Activated B cell treated with CpG ODN at 0.5 μM for 24 hours (primary cell): ENCODE measurements around the gene DBH. TPM values are rescaled to one million over a fixed set of nuclear protein-coding genes. Genes with fewer than 3 reads are reported as not detected.

Source experiments
- ATAC-seq: fragments of 200-7000 bp; cut with Tn5 transposase; one replicate; pipeline ENCODE4 v1.10.0; 2021; ENCODE audit warnings: low read depth, mild to moderate bottlenecking, moderate library complexity
- CTCF ChIA-PET: fragments of 350-600 bp; sonication (Branson Sonifier 250); formaldehyde crosslinking; loops from one replicate; lab custom pipeline; 2021; ENCODE audit warnings: antibody characterized with exemption; lab: Charles Lee
- POLR2A ChIA-PET: fragments of 350-600 bp; sonication (Branson Sonifier 250); formaldehyde crosslinking; loops from one replicate; lab custom pipeline; 2021; ENCODE audit warnings: antibody characterized with exemption; lab: Charles Lee
- DNase-seq: peaks from one replicate; pipeline ENCODE4 v3.0.0; 2022
- H3K27ac Mint-ChIP-seq: one replicate; pipeline ENCODE4 v1.8.0; 2020; ENCODE audit warnings: mixed read lengths
- H3K27me3 Mint-ChIP-seq: one replicate; pipeline ENCODE4 v1.8.0; 2021; ENCODE audit warnings: mixed read lengths
- H3K36me3 Mint-ChIP-seq: one replicate; pipeline ENCODE4 v1.8.0; 2021; ENCODE audit warnings: low read depth, mixed read lengths
- H3K4me1 Mint-ChIP-seq: one replicate; pipeline ENCODE4 v1.8.0; 2021; ENCODE audit warnings: mixed read lengths
- H3K4me3 Mint-ChIP-seq: one replicate; pipeline ENCODE4 v1.8.0; 2020; ENCODE audit warnings: mild to moderate bottlenecking, mixed read lengths
- H3K9me3 Mint-ChIP-seq: one replicate; pipeline ENCODE4 v1.8.0; 2020; ENCODE audit warnings: mixed read lengths
- intact Hi-C: fragments of 100-400 bp; cut with micrococcal nuclease; formaldehyde crosslinking; loops from one replicate; pipeline ENCODE4 v1.15.1; 2024
- total RNA-seq: library from RNA; stranded (reverse); gene quantifications from 2 replicates; pipeline ENCODE4 v1.2.3, GENCODE V29; 2022
- TF ChIP-seq, protein P1 (sequence below): fragments of 200-600 bp; IDR thresholded peaks from one replicate; pipeline ENCODE4 v1.8.0; 2022; ENCODE audit warnings: antibody characterized with exemption, mild to moderate bottlenecking

DBH gene
- total RNA-seq, 1 donor from 2014 or later: not detected

DNA sequence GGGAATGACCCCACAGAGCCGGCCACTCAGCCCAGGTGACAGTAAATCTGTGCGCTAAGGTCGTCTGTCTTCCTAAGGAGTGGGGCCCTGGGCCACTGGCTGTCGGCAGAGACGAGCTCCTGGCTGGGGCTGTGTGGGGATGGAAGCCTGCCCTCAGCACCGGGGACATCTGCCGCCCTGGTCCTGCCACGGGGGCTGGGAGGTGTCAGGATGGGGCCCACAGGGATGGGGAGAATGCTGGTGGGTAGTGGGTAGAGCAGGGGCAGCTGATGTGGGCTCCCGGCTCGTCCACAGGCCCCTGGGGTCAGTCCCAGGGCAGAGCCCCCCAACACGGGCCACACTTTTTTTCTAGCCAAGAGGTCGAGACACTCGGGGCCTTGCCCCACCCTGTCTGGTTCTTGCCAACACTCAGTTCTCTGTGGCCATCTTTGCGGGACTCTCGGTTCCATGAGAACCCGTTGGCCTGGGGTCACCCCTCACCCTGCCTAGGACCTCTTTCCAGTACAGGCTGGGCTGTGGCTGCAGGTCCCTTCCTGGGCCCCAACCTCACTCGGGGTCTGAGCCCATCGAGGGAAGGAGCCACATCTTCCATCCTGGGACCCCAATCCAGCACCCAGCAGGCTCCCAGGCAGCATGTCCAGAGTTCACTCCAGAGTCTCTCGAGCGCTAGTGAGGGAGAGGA lies 45.0 kb downstream of the DBH start:
- Mint-ChIP-seq H3K9me3 (no peaks in the 10 kb centered on the region), H3K4me3 (no peak overlapping the region), H3K27me3 (no peaks in the 10 kb centered on the region), H3K36me3 (no peaks in the 10 kb centered on the region), H3K4me1 (peaks cover 7% of the 10 kb centered on the region), H3K27ac (no peak overlapping the region)
- ChIA-PET CTCF (no interaction called here), POLR2A (no interaction called here)
- TF ChIP-seq, protein P1, sequence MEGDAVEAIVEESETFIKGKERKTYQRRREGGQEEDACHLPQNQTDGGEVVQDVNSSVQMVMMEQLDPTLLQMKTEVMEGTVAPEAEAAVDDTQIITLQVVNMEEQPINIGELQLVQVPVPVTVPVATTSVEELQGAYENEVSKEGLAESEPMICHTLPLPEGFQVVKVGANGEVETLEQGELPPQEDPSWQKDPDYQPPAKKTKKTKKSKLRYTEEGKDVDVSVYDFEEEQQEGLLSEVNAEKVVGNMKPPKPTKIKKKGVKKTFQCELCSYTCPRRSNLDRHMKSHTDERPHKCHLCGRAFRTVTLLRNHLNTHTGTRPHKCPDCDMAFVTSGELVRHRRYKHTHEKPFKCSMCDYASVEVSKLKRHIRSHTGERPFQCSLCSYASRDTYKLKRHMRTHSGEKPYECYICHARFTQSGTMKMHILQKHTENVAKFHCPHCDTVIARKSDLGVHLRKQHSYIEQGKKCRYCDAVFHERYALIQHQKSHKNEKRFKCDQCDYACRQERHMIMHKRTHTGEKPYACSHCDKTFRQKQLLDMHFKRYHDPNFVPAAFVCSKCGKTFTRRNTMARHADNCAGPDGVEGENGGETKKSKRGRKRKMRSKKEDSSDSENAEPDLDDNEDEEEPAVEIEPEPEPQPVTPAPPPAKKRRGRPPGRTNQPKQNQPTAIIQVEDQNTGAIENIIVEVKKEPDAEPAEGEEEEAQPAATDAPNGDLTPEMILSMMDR: no peak
- intact Hi-C loops: no loop called here
- DNase-seq: no peak
- ATAC-seq: no peak

- DNase-seq (no peak), ATAC-seq (no peak)
- no peak overlapping the region for H3K4me3 Mint-ChIP-seq
- no peak overlapping the region for H3K27ac Mint-ChIP-seq
- H3K9me3 Mint-ChIP-seq: no peaks in the 10 kb centered on the region
- ChIA-PET CTCF (no interaction called here), POLR2A (no interaction called here)
- H3K27me3 Mint-ChIP-seq: no peaks in the 10 kb centered on the region
- intact Hi-C loops: no loop called here
- H3K4me1 Mint-ChIP-seq: peaks cover 7% of the 10 kb centered on the region
- H3K36me3 Mint-ChIP-seq: no peaks in the 10 kb centered on the region
- TF ChIP-seq, protein P1: no peak
These were observed 45.6 kb downstream of the DBH start for GRCh38 chr9:133681658-133682306.

- H3K4me1 Mint-ChIP-seq: peaks cover 7% of the 10 kb centered on the region
- no peak for DNase-seq
- POLR2A ChIA-PET: no interaction called here
- TF ChIP-seq, protein P1: no peak
- H3K4me3 Mint-ChIP-seq: no peak overlapping the region
- H3K27me3 Mint-ChIP-seq: no peaks in the 10 kb centered on the region
- no peak overlapping the region for H3K27ac Mint-ChIP-seq
- H3K36me3 Mint-ChIP-seq: no peaks in the 10 kb centered on the region
- ATAC-seq: no peak
- intact Hi-C loops: no loop called here
- CTCF ChIA-PET: no interaction called here
- H3K9me3 Mint-ChIP-seq: no peaks in the 10 kb centered on the region
These were observed 46.8 kb downstream of the DBH start for GRCh38 chr9:133682818-133683585.

GRCh38 chr9:133683586-133684120 lies 47.5 kb downstream of the DBH start:
- peaks cover 7% of the 10 kb centered on the region for H3K4me1 Mint-ChIP-seq

More at GRCh38 chr9:133683586-133684120, 47.5 kb downstream of the DBH start:
- ChIA-PET POLR2A (no interaction called here), CTCF (no interaction called here)
- no peak overlapping the region for H3K27ac Mint-ChIP-seq
- H3K4me3 Mint-ChIP-seq: no peak overlapping the region
- H3K36me3 Mint-ChIP-seq: no peaks in the 10 kb centered on the region
- peaks cover 1% of the 10 kb centered on the region for H3K27me3 Mint-ChIP-seq
- ATAC-seq (no peak), DNase-seq (no peak)
- intact Hi-C loops: no loop called here
- TF ChIP-seq, protein P1: no peak
- H3K9me3 Mint-ChIP-seq: no peaks in the 10 kb centered on the region
